GM12878 (cell line): ENCODE results near the gene MDFI. TPM values are rescaled to one million over a fixed set of nuclear protein-coding genes. Genes with fewer than 3 reads are reported as not detected.

Experiments used
- ATAC-seq: fragments of 200-7000 bp; cut with Tn5 transposase; 3 replicates; pipeline ENCODE4 v1.9.1; 2020; ENCODE audit warnings: mild to moderate bottlenecking, moderate library complexity
- BruUV-seq: library from RNA; stranded (reverse); fragments of 400-500 nt; replicated peaks from 2 replicates; lab custom pipeline; 2021; lab: Mats Ljungman, UMichigan
- CTCF ChIA-PET: fragments of 300-600 bp; sonication (Branson Sonifier 250); formaldehyde crosslinking; extraction: SDS; loops from one replicate; lab custom pipeline; 2021; ENCODE audit warnings: inconsistent platforms; lab: Yijun Ruan, JAX
- POLR2A ChIA-PET: fragments of 350-600 bp; formaldehyde crosslinking; extraction: SDS; loops from one replicate; lab custom pipeline; 2021; ENCODE audit warnings: inconsistent platforms; lab: Charles Lee
- RAD21 ChIA-PET: fragments of 300-600 bp; sonication (Branson Sonifier 250); formaldehyde crosslinking; loops from one replicate; lab custom pipeline; 2023; ENCODE audit warnings: antibody characterized with exemption; ENCODE audit not compliant: unreplicated experiment; lab: Charles Lee
- SMC1A ChIA-PET: fragments of 300-600 bp; sonication (Branson Sonifier 250); formaldehyde crosslinking; loops from one replicate; lab custom pipeline; 2023; ENCODE audit not compliant: unreplicated experiment, uncharacterized antibody; lab: Charles Lee
- DNase-seq: peaks from one replicate; pipeline ENCODE4 v3.0.0-alpha.2; 2011; ENCODE audit warnings: low read depth, low spot score
- FAIRE-seq: peaks from 3 replicates; lab custom pipeline; 2011; peaks lifted over from hg19 to GRCh38; lab: Jason Lieb, UNC
- H2AFZ ChIP-seq: 2 replicates; pipeline ENCODE4 v1.6.0; 2011; ENCODE audit warnings: low read depth, low read length, control low read depth; ENCODE audit not compliant: control insufficient read depth
- H3K27ac ChIP-seq: 2 replicates; pipeline ENCODE4 v1.5.1; 2011; ENCODE audit warnings: control low read depth; ENCODE audit not compliant: control insufficient read depth, insufficient read depth
- H3K27me3 ChIP-seq, 2 experiments: replicated peaks in 1 of 2; 2 replicates each; pipeline versions ENCODE4 v1.6.0 to v1.6.1; 2011; ENCODE audit warnings: low read length in 1 of 2; ENCODE audit not compliant: control insufficient read depth in 2 of 2, insufficient read depth in 2 of 2
- H3K36me3 ChIP-seq, 2 experiments: 2 replicates each; pipeline ENCODE4 v1.5.1; 2011; ENCODE audit warnings: low read length in 1 of 2; ENCODE audit not compliant: control insufficient read depth in 2 of 2, insufficient read depth in 2 of 2
- H3K4me1 ChIP-seq: 2 replicates; pipeline ENCODE4 v1.6.1; 2011; ENCODE audit warnings: mild to moderate bottlenecking, low read length, moderate library complexity, mixed read lengths; ENCODE audit not compliant: control insufficient read depth, insufficient read depth
- H3K4me2 ChIP-seq: 2 replicates; pipeline ENCODE4 v1.6.0; 2011; ENCODE audit warnings: control low read depth; ENCODE audit not compliant: control insufficient read depth, insufficient read depth
- H3K4me3 ChIP-seq: fragments of 200-600 bp; sonication (generic); 2 replicates; pipeline ENCODE4 v1.5.1; 2016
- H3K79me2 ChIP-seq: 2 replicates; pipeline ENCODE4 v1.6.0; 2011; ENCODE audit warnings: low read length; ENCODE audit not compliant: control insufficient read depth, insufficient read depth
- H3K9ac ChIP-seq: 2 replicates; pipeline ENCODE4 v1.8.0; 2011; ENCODE audit warnings: low read length, control low read depth, mixed read lengths; ENCODE audit not compliant: control insufficient read depth, insufficient read depth
- H3K9me3 ChIP-seq: replicated peaks from 3 replicates; pipeline ENCODE4 v1.5.1; 2011; ENCODE audit warnings: mild to moderate bottlenecking, low read length; ENCODE audit not compliant: control insufficient read depth, insufficient read depth
- H4K20me1 ChIP-seq: 2 replicates; pipeline ENCODE4 v1.6.0; 2011; ENCODE audit not compliant: control insufficient read depth, insufficient read depth
- BRCA1 ChIP-seq: IDR thresholded peaks from 2 replicates; pipeline ENCODE4 v1.6.1; 2011; ENCODE audit warnings: low read depth, low read length, improper control_type of control experiment
- FOXM1 ChIP-seq: IDR thresholded peaks from 2 replicates; pipeline ENCODE4 v1.6.1; 2012; ENCODE audit warnings: low read depth, mild to moderate bottlenecking, inconsistent platforms, low read length, moderate library complexity
- HDGF ChIP-seq: fragments of 450-650 bp; IDR thresholded peaks from 2 replicates; pipeline ENCODE4 v1.6.1; 2016; ENCODE audit warnings: antibody characterized with exemption
- IKZF1 ChIP-seq: fragments of 450-650 bp; conservative IDR thresholded peaks from 2 replicates; pipeline ENCODE4 v1.6.1; 2017; ENCODE audit warnings: antibody characterized with exemption, mild to moderate bottlenecking
- JUNB ChIP-seq: IDR thresholded peaks from 2 replicates; pipeline ENCODE4 v1.6.1; 2016; ENCODE audit warnings: antibody characterized with exemption, mild to moderate bottlenecking
- NRF1 ChIP-seq: conservative IDR thresholded peaks from 2 replicates; pipeline ENCODE4 v1.6.1; 2011; ENCODE audit warnings: mild to moderate bottlenecking, low read depth, low read length, improper control_type of control experiment
- POLR2A ChIP-seq: IDR thresholded peaks from 2 replicates; pipeline ENCODE4 v1.6.1; 2011; ENCODE audit warnings: low read depth, mild to moderate bottlenecking, low read length
- RAD21 ChIP-seq: IDR thresholded peaks from 2 replicates; pipeline ENCODE4 v1.6.1; 2011; ENCODE audit warnings: mild to moderate bottlenecking, low read depth, low read length, moderate library complexity; ENCODE audit not compliant: insufficient read depth
- SIN3A ChIP-seq: IDR thresholded peaks from 2 replicates; pipeline ENCODE4 v1.6.1; 2012; ENCODE audit warnings: low read depth, low read length, improper control_type of control experiment
- SMAD5 ChIP-seq: IDR thresholded peaks from 2 replicates; pipeline ENCODE4 v1.6.1; 2016; ENCODE audit warnings: antibody characterized with exemption, low read depth
- SMARCA5 ChIP-seq: fragments of 450-650 bp; IDR thresholded peaks from 2 replicates; pipeline ENCODE4 v1.6.1; 2017; ENCODE audit warnings: mild to moderate bottlenecking
- SMC3 ChIP-seq: IDR thresholded peaks from 2 replicates; pipeline ENCODE4 v1.6.1; 2011; ENCODE audit warnings: low read length, improper control_type of control experiment, borderline replicate concordance
- SP1 ChIP-seq: IDR thresholded peaks from one replicate; pipeline ENCODE4 v1.6.1; 2011; ENCODE audit warnings: low read depth, low read length
- STAT3 ChIP-seq: IDR thresholded peaks from 2 replicates; pipeline ENCODE4 v1.6.1; 2011; ENCODE audit warnings: low read depth, low read length, improper control_type of control experiment
- YY1 ChIP-seq: IDR thresholded peaks from 2 replicates; pipeline ENCODE4 v1.6.1; 2011; ENCODE audit warnings: low read depth, mild to moderate bottlenecking, low read length
- ZSCAN29 ChIP-seq: fragments of 450-650 bp; IDR thresholded peaks from 2 replicates; pipeline ENCODE4 v1.6.1; 2017; ENCODE audit warnings: mild to moderate bottlenecking, moderate library complexity
- WGBS: methylation state at CpG from one replicate; pipeline ENCODE4 v1.1.6; 2016; ENCODE audit warnings: low lambda C conversion rate; ENCODE audit not compliant: insufficient replicate concordance, insufficient coverage; ENCODE audit errors: missing lambda C conversion rate; 5-methylcytosine and 5-hydroxymethylcytosine counted together
- in situ Hi-C: fragments of 300-500 bp; cut with MboI; formaldehyde crosslinking; loops from 9 replicates; pipeline ENCODE4 v1.14.3; 2018; ENCODE audit warnings: mixed read lengths
- intact Hi-C: fragments of 100-400 bp; cut with micrococcal nuclease; formaldehyde crosslinking; loops from one replicate; pipeline ENCODE4 v1.14.2; 2022; ENCODE audit not compliant: unreplicated experiment
- polyA plus RNA-seq, 11 experiments: library from polyadenylated mRNA; depleted of rRNA in 4 of 11; unstranded in 6 of 11; stranded (reverse) in 5 of 11; fragments of >200 nt; fragmentation: Nextera tagmentation in 4 of 11; fragmentation: Illumina TruSeq in 1 of 11; extraction: Ambion mirVana in 4 of 11; extraction: Trizol in 1 of 11; gene quantifications; 1 replicate in 1 of 11; 2 replicates in 10 of 11; pipeline versions ENCODE4 v1.2.1 to v1.2.3, GENCODE V29; 2011 to 2016; ENCODE audit warnings: inconsistent platforms in 2 of 11, missing spikeins in 2 of 11, low read depth in 1 of 11
- total RNA-seq, 4 experiments: library from RNA; depleted of rRNA in 3 of 4; stranded (reverse); fragments of >200 nt in 3 of 4; fragmentation: Illumina TruSeq in 1 of 4; extraction: Trizol in 1 of 4; gene quantifications; 2 replicates each; pipeline versions ENCODE4 v1.2.1 to v1.2.3, GENCODE V29; 2013 to 2021
- TF ChIP-seq, protein P1 (sequence below): IDR thresholded peaks from 2 replicates; pipeline ENCODE4 v1.6.1; 2011; ENCODE audit warnings: borderline replicate concordance, low read depth, mild to moderate bottlenecking, moderate library complexity, mixed read lengths, low read length; ENCODE audit not compliant: insufficient read depth; ENCODE audit errors: extremely low read length
- TF ChIP-seq, protein P2 (sequence below): fragments of 450-650 bp; IDR thresholded peaks from 2 replicates; pipeline ENCODE4 v1.6.1; 2016; ENCODE audit warnings: mild to moderate bottlenecking
- TF ChIP-seq, protein P3 (sequence below), 3 experiments: IDR thresholded peaks in 2 of 3; conservative IDR thresholded peaks in 1 of 3; 2 replicates each; pipeline ENCODE4 v1.5.1; 2011; ENCODE audit warnings: low read depth in 3 of 3, low read length in 3 of 3, mild to moderate bottlenecking in 3 of 3, control low read depth in 2 of 3, moderate library complexity in 2 of 3, inconsistent platforms in 1 of 3, mixed read lengths in 1 of 3; ENCODE audit not compliant: control insufficient read depth in 2 of 3, insufficient read depth in 1 of 3; ENCODE audit errors: extremely low read depth in 1 of 3

The MDFI gene
- total and polyA plus RNA-seq, 10 of the 15 experiments (the other 5 are each of a cell fraction or from before 2014, with no cell fraction given), result not detected

DNA sequence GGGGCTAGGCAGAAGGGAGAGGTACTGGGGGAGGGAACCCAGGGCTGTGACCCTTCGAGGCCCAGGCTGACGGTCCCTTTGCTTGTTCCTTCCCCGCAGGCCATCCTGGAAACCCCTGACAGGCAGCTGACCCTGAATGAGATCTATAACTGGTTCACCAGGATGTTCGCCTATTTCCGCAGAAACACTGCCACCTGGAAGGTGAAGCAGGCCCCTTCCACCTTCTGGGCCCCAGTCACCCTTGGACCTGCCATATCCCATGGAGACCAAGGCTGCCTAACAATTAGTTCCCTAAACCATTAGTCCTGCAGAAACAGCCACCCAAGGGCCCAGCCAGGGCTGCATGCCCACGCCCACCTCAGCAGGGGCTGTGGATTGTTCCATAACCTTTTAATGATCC, 47.1 kb upstream of the MDFI start (continued):
- TF ChIP-seq, protein P1, sequence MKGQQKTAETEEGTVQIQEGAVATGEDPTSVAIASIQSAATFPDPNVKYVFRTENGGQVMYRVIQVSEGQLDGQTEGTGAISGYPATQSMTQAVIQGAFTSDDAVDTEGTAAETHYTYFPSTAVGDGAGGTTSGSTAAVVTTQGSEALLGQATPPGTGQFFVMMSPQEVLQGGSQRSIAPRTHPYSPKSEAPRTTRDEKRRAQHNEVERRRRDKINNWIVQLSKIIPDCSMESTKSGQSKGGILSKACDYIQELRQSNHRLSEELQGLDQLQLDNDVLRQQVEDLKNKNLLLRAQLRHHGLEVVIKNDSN, result no peak
- TF ChIP-seq, protein P2, sequence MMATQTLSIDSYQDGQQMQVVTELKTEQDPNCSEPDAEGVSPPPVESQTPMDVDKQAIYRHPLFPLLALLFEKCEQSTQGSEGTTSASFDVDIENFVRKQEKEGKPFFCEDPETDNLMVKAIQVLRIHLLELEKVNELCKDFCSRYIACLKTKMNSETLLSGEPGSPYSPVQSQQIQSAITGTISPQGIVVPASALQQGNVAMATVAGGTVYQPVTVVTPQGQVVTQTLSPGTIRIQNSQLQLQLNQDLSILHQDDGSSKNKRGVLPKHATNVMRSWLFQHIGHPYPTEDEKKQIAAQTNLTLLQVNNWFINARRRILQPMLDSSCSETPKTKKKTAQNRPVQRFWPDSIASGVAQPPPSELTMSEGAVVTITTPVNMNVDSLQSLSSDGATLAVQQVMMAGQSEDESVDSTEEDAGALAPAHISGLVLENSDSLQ, result no peak

DNA sequence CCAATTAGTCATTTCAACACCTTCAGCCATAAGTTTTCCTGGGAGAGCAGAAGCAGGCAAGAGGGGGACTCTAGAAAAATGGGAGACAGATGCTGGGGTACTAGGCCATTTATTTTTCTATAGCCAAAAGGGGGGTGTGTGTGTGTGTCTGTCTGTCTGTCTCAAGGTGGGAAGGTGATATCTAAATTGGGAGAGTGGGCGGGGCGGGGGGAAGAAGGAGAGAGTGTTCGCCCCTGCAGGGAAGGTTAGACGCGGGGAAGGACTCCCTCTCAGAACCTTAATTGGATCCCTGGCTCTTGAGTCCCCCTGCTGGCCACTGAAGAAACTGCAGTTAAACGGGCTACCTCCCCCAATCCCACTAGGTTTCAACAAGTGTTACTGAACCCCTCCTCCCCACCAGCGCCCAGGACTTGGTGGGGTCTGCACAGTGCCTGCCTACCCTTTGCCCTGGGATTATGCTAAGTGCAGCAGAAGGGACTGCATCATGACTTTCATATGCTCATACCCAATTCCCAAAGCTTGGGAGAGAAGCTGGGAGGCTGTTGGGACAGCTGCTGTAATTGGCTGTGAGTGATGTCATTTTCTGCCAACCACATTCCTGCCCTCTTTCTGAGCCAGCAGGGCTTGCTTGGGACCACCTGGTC, 46.3 kb upstream of the MDFI start:
- intact Hi-C loops, result loop anchor here (1.0 to 5.0 kb wide), 6 partner anchors 31 to 223 kb away; partner anchors contain the start of gene FOXP4
- no peak overlapping the region for H3K4me2 ChIP-seq
- peak; percentile 9 for DNase-seq
- no peaks in the 10 kb centered on the region for H3K4me1 ChIP-seq
- H3K9ac ChIP-seq, result no peak overlapping the region
- no peak overlapping the region for H3K27ac ChIP-seq
- H4K20me1 ChIP-seq, result no peaks in the 10 kb centered on the region
- WGBS, result 10% methylated on average over 7 of the region's 7 CpGs
- ChIA-PET RAD21 (interaction anchor here (0.7 to 7.8 kb wide), 5 partner anchors 11 to 224 kb away, joined by 3 to 57 read pairs (median 3); no protein-coding TSS in a partner anchor), POLR2A (interaction anchor here (0.7 kb wide), 1 partner anchor 32 kb away, joined by 9 read pairs; no protein-coding TSS in a partner anchor), SMC1A (interaction anchor here (0.7 to 4.0 kb wide), 4 partner anchors 91 to 223 kb away, joined by 3 to 36 read pairs (median 6); no protein-coding TSS in a partner anchor), CTCF (interaction anchor here (0.6 to 8.1 kb wide), 11 partner anchors 9 to 285 kb away, joined by 3 to 117 read pairs (median 5); no protein-coding TSS in a partner anchor)
- TSS peak; percentile 31 for BruUV-seq
- H3K36me3 ChIP-seq, result peaks cover 2 to 17% of the 10 kb centered on the region in 2 experiments; a peak in 3 of 4 replicates
- no peaks in the 10 kb centered on the region for H3K27me3 ChIP-seq
- H2AFZ ChIP-seq, result no peak overlapping the region
- no peaks in the 10 kb centered on the region for H3K79me2 ChIP-seq
- in situ Hi-C loops, result loop anchor here (5.0 kb wide), 3 partner anchors 130 to 220 kb away; no protein-coding TSS in a partner anchor
- FAIRE-seq, result peak; percentile 86
- H3K9me3 ChIP-seq, result no peaks in the 10 kb centered on the region
- ATAC-seq, result peak; percentile 92
- H3K4me3 ChIP-seq, result no peak overlapping the region
- TF ChIP-seq SMAD5 (no peak), STAT3 (no peak), SMARCA5 (0 out of 2 replicates have a peak, but pooled peaks have one; percentile 32), SIN3A (no peak), POLR2A (0 out of 2 replicates have a peak, but pooled peaks have one; percentile 11), ZSCAN29 (no peak), HDGF (peak; percentile 70), FOXM1 (peak; percentile 53; the same call in 1 of the 2 replicates), IKZF1 (0 out of 2 replicates have a peak, but pooled peaks have one; percentile 14), YY1 (0 out of 2 replicates have a peak, but pooled peaks have one; percentile 59), JUNB (no peak), SMC3 (peak; percentile 93), NRF1 (no peak), SP1 (no peak), BRCA1 (no peak), RAD21 (peak; percentile 96)
- TF ChIP-seq, protein P3, sequence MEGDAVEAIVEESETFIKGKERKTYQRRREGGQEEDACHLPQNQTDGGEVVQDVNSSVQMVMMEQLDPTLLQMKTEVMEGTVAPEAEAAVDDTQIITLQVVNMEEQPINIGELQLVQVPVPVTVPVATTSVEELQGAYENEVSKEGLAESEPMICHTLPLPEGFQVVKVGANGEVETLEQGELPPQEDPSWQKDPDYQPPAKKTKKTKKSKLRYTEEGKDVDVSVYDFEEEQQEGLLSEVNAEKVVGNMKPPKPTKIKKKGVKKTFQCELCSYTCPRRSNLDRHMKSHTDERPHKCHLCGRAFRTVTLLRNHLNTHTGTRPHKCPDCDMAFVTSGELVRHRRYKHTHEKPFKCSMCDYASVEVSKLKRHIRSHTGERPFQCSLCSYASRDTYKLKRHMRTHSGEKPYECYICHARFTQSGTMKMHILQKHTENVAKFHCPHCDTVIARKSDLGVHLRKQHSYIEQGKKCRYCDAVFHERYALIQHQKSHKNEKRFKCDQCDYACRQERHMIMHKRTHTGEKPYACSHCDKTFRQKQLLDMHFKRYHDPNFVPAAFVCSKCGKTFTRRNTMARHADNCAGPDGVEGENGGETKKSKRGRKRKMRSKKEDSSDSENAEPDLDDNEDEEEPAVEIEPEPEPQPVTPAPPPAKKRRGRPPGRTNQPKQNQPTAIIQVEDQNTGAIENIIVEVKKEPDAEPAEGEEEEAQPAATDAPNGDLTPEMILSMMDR (IDR thresholded peaks at IDR 0.05 in 2 of 3, conservative IDR thresholded peaks at IDR 0.05 in 1 of 3; ENCODE audit: control insufficient read depth in 2 of 3, extremely low read depth in 1 of 3, insufficient read depth in 1 of 3, low read depth in 3 of 3, low read length in 3 of 3), result peak; percentile 86 to 96 (median 94); a peak in 5 of 6 replicates
